Measurements from ENCODE around the gene GSN.

Gene GSN

GRCh38 chr9:121246821-121247561 is 21.0 kb upstream of the GSN start:
- DNase-seq, result no peak

GRCh38 chr9:121249563-121249962 is 18.4 kb upstream of the GSN start:
- peak; percentile 23 for DNase-seq

GRCh38 chr9:121252104-121252851 is 15.7 kb upstream of the GSN start:
- DNase-seq, result no peak

GRCh38 chr9:121253162-121253561 is 14.8 kb upstream of the GSN start:
- no peak for DNase-seq

GRCh38 chr9:121253821-121254501 is 14.0 kb upstream of the GSN start:
- DNase-seq, result no peak

- no peak for DNase-seq
These were observed 8.5 kb upstream of the GSN start for GRCh38 chr9:121259498-121259897.

GRCh38 chr9:121259935-121260334 is 8.0 kb upstream of the GSN start:
- DNase-seq, result no peak

- no peak for DNase-seq
These were observed 7.4 kb upstream of the GSN start for GRCh38 chr9:121260457-121261106.

- no peak for DNase-seq
These were observed 6.9 kb upstream of the GSN start for GRCh38 chr9:121261107-121261460.

GRCh38 chr9:121261755-121262154 is 6.2 kb upstream of the GSN start:
- no peak for DNase-seq

- DNase-seq, result no peak
These were observed 5.5 kb upstream of the GSN start for GRCh38 chr9:121262423-121262822.

GRCh38 chr9:121262953-121263352 is 5.0 kb upstream of the GSN start:
- DNase-seq, result no peak

GRCh38 chr9:121266356-121266755 is 1.6 kb upstream of the GSN start:
- DNase-seq, result no peak

- no peak for DNase-seq
These were observed 884 bp upstream of the GSN start for GRCh38 chr9:121266906-121267650.

- no peak for DNase-seq
These were observed 562 bp downstream of the GSN start for GRCh38 chr9:121268598-121268850.

- DNase-seq, result no peak
These were observed 1.1 kb downstream of the GSN start for GRCh38 chr9:121268851-121269641.

GRCh38 chr9:121269642-121270254 is 1.8 kb downstream of the GSN start:
- DNase-seq, result no peak

GRCh38 chr9:121271368-121272341 is 3.7 kb downstream of the GSN start:
- DNase-seq, result no peak

GRCh38 chr9:121272401-121272948 is 4.5 kb downstream of the GSN start:
- no peak for DNase-seq
